Posterior cingulate gyrus (tissue), 11 donors: ENCODE results near the gene FGF3.

Experiments used
- DNase-seq, 10 donors: peaks; one replicate each; pipeline versions ENCODE4 v3.0.0 to v3.0.0-alpha.2; 2020 to 2021; ENCODE audit warnings: mixed read lengths in 3 of 10
- intact Hi-C: fragments of 100-400 bp; cut with DNase I; formaldehyde crosslinking; loops from one replicate; pipeline ENCODE4 v1.15.1; 2023

Gene FGF3

GRCh38 chr11:69825941-69826340 lies 6.7 kb upstream of the FGF3 start:
- DNase-seq, result peak in 3 of 10 donors; percentile 40 to 54 (median 52)
- intact Hi-C loops, result no loop called here

GRCh38 chr11:69825037-69825834 lies 6.0 kb upstream of the FGF3 start:
- DNase-seq, result peak in 3 of 10 donors; percentile 37 to 79 (median 54)
- intact Hi-C loops, result no loop called here

GRCh38 chr11:69823641-69824265 lies 4.5 kb upstream of the FGF3 start:
- peak in 3 of 10 donors; percentile 42 to 50 (median 42) for DNase-seq
- intact Hi-C loops, result no loop called here

- peak in 2 of 10 donors; percentile 47 to 52 for DNase-seq
- intact Hi-C loops, result no loop called here
These were observed 3.7 kb upstream of the FGF3 start for GRCh38 chr11:69822676-69823494.

- peak in 1 of 10 donors; percentile 47 for DNase-seq
- intact Hi-C loops, result no loop called here
These were observed 2.4 kb upstream of the FGF3 start for GRCh38 chr11:69821511-69822040.

- peak in 1 of 10 donors; percentile 67 for DNase-seq
- intact Hi-C loops, result no loop called here
These were observed 1.2 kb upstream of the FGF3 start for GRCh38 chr11:69820441-69820840.

- DNase-seq, result no peak
- intact Hi-C loops, result no loop called here
These were observed 390 bp upstream of the FGF3 start for GRCh38 chr11:69819541-69820070.

- intact Hi-C loops, result no loop called here
- DNase-seq, result no peak
These were observed 999 bp downstream of the FGF3 start for GRCh38 chr11:69818231-69818602.

GRCh38 chr11:69817265-69818230 lies 1.7 kb downstream of the FGF3 start:
- intact Hi-C loops, result no loop called here
- DNase-seq, result no peak

GRCh38 chr11:69816671-69817070 lies 2.5 kb downstream of the FGF3 start:
- DNase-seq, result no peak

GRCh38 chr11:69815973-69816372 lies 3.2 kb downstream of the FGF3 start:
- no peak for DNase-seq
- intact Hi-C loops, result no loop called here

More at GRCh38 chr11:69816671-69817070, 2.5 kb downstream of the FGF3 start:
- intact Hi-C loops, result no loop called here

GRCh38 chr11:69814902-69815301 lies 4.3 kb downstream of the FGF3 start:
- intact Hi-C loops, result no loop called here

GRCh38 chr11:69814411-69814810 lies 4.8 kb downstream of the FGF3 start:
- intact Hi-C loops, result no loop called here
- DNase-seq, result no peak

More at GRCh38 chr11:69814902-69815301, 4.3 kb downstream of the FGF3 start:
- no peak for DNase-seq

GRCh38 chr11:69813839-69814238 lies 5.4 kb downstream of the FGF3 start:
- DNase-seq, result no peak
- intact Hi-C loops, result no loop called here

GRCh38 chr11:69812946-69813345 lies 6.3 kb downstream of the FGF3 start:
- no peak for DNase-seq
- intact Hi-C loops, result no loop called here

GRCh38 chr11:69812256-69812655 lies 7.0 kb downstream of the FGF3 start:
- no peak for DNase-seq
- intact Hi-C loops, result no loop called here

- DNase-seq, result no peak
- intact Hi-C loops, result no loop called here
These were observed 7.8 kb downstream of the FGF3 start for GRCh38 chr11:69811431-69811830.

GRCh38 chr11:69810289-69811118 lies 8.7 kb downstream of the FGF3 start:
- intact Hi-C loops, result no loop called here
- DNase-seq, result peak in 1 of 10 donors; percentile 88
